H1 (cell line): ENCODE results near the gene DESI1.

Experiments
- POLR2A ChIP-seq, 2 experiments: IDR thresholded peaks; 1 replicate in 1 of 2; 2 replicates in 1 of 2; pipeline ENCODE4 v1.6.1; 2011; ENCODE audit warnings: low read depth in 2 of 2, low read length in 2 of 2, mild to moderate bottlenecking in 2 of 2; ENCODE audit errors: control extremely low read depth in 1 of 2
- TF ChIP-seq, protein P1 (sequence below), 3 experiments: IDR thresholded peaks; 1 replicate in 2 of 3; 2 replicates in 1 of 3; pipeline versions ENCODE4 v1.5.1 to v1.6.1; 2011; ENCODE audit warnings: low read length in 3 of 3, mild to moderate bottlenecking in 3 of 3, inconsistent platforms in 2 of 3, low read depth in 1 of 3, moderate library complexity in 1 of 3; ENCODE audit not compliant: insufficient read depth in 1 of 3; ENCODE audit errors: control extremely low read depth in 1 of 3

- TF ChIP-seq POLR2A (IDR thresholded peaks at IDR 0.05; ENCODE audit: control extremely low read depth in 1 of 2, low read depth in 2 of 2, low read length in 2 of 2): no peak
- TF ChIP-seq, protein P1, sequence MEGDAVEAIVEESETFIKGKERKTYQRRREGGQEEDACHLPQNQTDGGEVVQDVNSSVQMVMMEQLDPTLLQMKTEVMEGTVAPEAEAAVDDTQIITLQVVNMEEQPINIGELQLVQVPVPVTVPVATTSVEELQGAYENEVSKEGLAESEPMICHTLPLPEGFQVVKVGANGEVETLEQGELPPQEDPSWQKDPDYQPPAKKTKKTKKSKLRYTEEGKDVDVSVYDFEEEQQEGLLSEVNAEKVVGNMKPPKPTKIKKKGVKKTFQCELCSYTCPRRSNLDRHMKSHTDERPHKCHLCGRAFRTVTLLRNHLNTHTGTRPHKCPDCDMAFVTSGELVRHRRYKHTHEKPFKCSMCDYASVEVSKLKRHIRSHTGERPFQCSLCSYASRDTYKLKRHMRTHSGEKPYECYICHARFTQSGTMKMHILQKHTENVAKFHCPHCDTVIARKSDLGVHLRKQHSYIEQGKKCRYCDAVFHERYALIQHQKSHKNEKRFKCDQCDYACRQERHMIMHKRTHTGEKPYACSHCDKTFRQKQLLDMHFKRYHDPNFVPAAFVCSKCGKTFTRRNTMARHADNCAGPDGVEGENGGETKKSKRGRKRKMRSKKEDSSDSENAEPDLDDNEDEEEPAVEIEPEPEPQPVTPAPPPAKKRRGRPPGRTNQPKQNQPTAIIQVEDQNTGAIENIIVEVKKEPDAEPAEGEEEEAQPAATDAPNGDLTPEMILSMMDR (IDR thresholded peaks at IDR 0.05; ENCODE audit: control extremely low read depth in 1 of 3, insufficient read depth in 1 of 3, low read depth in 1 of 3, low read length in 3 of 3): no peak
Measured at GRCh38 chr22:41551877-41552582, 68.8 kb downstream of the DESI1 start.
